Lung (tissue), 12 donors: Measurements from ENCODE around the gene TAGAP. TPM values are rescaled to one million over a fixed set of nuclear protein-coding genes. Genes with fewer than 3 reads are reported as not detected.

Experiments used
- ATAC-seq: fragments of 200-7000 bp; cut with Tn5 transposase; one replicate; pipeline ENCODE4 v1.9.1; 2020; ENCODE audit warnings: moderate number of reproducible peaks; ENCODE audit not compliant: insufficient read depth, low FRiP score
- DNase-seq, 3 donors: peaks; one replicate each; pipeline ENCODE4 v3.0.0-alpha.2; 2013 to 2017
- H3K27ac ChIP-seq, 2 donors: one replicate each; pipeline ENCODE4 v1.5.1; 2013; ENCODE audit warnings: mild to moderate bottlenecking in 2 of 2, moderate library complexity in 2 of 2, control low read depth in 1 of 2, inconsistent platforms in 1 of 2, low read depth in 1 of 2, low read length in 1 of 2
- H3K27me3 ChIP-seq, 3 donors: one replicate each; pipeline ENCODE4 v1.5.1; 2013; ENCODE audit warnings: low read length in 2 of 3; ENCODE audit not compliant: control insufficient read depth in 3 of 3, insufficient read depth in 3 of 3
- H3K36me3 ChIP-seq, 4 donors: one replicate each; pipeline ENCODE4 v1.5.1; 2013; ENCODE audit warnings: low read length in 4 of 4, mild to moderate bottlenecking in 1 of 4, moderate library complexity in 1 of 4; ENCODE audit not compliant: control insufficient read depth in 4 of 4, insufficient read depth in 4 of 4
- H3K4me1 ChIP-seq, 5 donors: one replicate each; pipeline ENCODE4 v1.5.1; 2013; ENCODE audit warnings: low read length in 5 of 5, mild to moderate bottlenecking in 2 of 5, moderate library complexity in 1 of 5; ENCODE audit not compliant: control insufficient read depth in 5 of 5, insufficient read depth in 5 of 5
- H3K4me3 ChIP-seq: one replicate; pipeline ENCODE4 v1.5.1; 2013; ENCODE audit warnings: mild to moderate bottlenecking, control low read depth, moderate library complexity
- H3K9ac ChIP-seq, 2 donors: one replicate each; pipeline ENCODE4 v1.5.1; 2013; ENCODE audit warnings: low read length in 2 of 2, control low read depth in 1 of 2; ENCODE audit not compliant: insufficient read depth in 1 of 2
- H3K9me3 ChIP-seq, 4 donors: one replicate each; pipeline ENCODE4 v1.5.1; 2013; ENCODE audit warnings: low read length in 3 of 4, mild to moderate bottlenecking in 1 of 4, moderate library complexity in 1 of 4; ENCODE audit not compliant: control insufficient read depth in 4 of 4, insufficient read depth in 3 of 4
- CTCF ChIP-seq: IDR thresholded peaks from 2 replicates; pipeline ENCODE4 v1.5.1; 2012; ENCODE audit warnings: mild to moderate bottlenecking; ENCODE audit errors: control extremely low read depth, extremely low read depth
- WGBS, 2 donors: extraction: QIAGEN DNeasy Blood & Tissue Kit; methylation state at CpG; one replicate each; pipeline ENCODE4 v1.1.7; 2013; 5-methylcytosine and 5-hydroxymethylcytosine counted together
- polyA plus RNA-seq, 2 donors: library from polyadenylated mRNA; stranded (reverse); fragments of 200-250 nt; gene quantifications; one replicate each; pipeline ENCODE4 v1.2.1, GENCODE V29; 2013
- total RNA-seq, 2 donors: library from RNA; depleted of rRNA in 1 of 2; stranded (reverse); fragments of >200 nt in 1 of 2; gene quantifications; one replicate each; pipeline ENCODE4 v1.2.1, GENCODE V29; 2014 to 2021
- donor health status: control.
- donor health status: control.
- donor health status: Bipolar disorder and iron deficiency.
- donor health status: healthy.
- donor health status: DM: yes; HTN: yes; CAD: no.

The TAGAP gene
- total and polyA plus RNA-seq, 4 donors, result 1.7 to 11.2 (median 8.4) TPM

GRCh38 chr6:159067334-159067733 is 22.5 kb upstream of the TAGAP start:
- H3K27ac ChIP-seq, result no peak overlapping the region
- H3K36me3 ChIP-seq, result no peaks in the 10 kb centered on the region
- no peak for TF ChIP-seq CTCF
- ATAC-seq (no peak), DNase-seq (no peak)
- no peak overlapping the region for H3K9ac ChIP-seq
- H3K27me3 ChIP-seq, result peaks cover 0 to 5% (median 0%) of the 10 kb centered on the region in 3 donors
- WGBS, 2 donors, result 55 to 82% methylated on average over 12 of the region's 12 CpGs
- H3K9me3 ChIP-seq, result no peaks in the 10 kb centered on the region
- H3K4me3 ChIP-seq, result no peak overlapping the region
- H3K4me1 ChIP-seq, result peaks cover 0 to 2% (median 0%) of the 10 kb centered on the region in 5 donors

DNA sequence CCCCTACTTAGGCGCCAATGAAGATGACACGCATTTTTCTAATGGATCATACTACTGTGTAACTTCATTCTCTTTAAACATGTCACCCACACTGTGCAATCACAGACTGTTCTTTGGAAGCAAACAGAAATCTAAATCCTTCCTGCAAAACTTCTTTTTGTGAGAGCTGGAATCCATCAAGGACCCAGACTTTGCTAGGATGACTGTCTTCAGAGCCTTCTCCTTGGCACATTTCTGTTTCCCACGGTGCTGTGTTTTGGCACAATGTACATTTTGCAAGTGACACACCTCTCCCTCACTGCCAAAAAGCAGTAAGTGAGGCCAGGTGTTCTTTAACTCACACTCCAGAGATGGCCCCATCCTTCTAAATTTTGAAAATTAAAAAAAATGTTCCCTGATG is 21.7 kb upstream of the TAGAP start:
- Histone ChIP-seq H3K27ac (no peak overlapping the region), H3K36me3 (no peaks in the 10 kb centered on the region), H3K27me3 (peaks cover 0 to 5% (median 0%) of the 10 kb centered on the region in 3 donors), H3K9ac (no peak overlapping the region), H3K4me1 (peaks cover 0 to 2% (median 0%) of the 10 kb centered on the region in 5 donors), H3K4me3 (no peak overlapping the region), H3K9me3 (no peaks in the 10 kb centered on the region)
- no peak for ATAC-seq
- no peak for TF ChIP-seq CTCF
- DNase-seq, result no peak
- 70 to 85% methylated on average over 3 of the region's 3 CpGs for WGBS, 2 donors

DNA sequence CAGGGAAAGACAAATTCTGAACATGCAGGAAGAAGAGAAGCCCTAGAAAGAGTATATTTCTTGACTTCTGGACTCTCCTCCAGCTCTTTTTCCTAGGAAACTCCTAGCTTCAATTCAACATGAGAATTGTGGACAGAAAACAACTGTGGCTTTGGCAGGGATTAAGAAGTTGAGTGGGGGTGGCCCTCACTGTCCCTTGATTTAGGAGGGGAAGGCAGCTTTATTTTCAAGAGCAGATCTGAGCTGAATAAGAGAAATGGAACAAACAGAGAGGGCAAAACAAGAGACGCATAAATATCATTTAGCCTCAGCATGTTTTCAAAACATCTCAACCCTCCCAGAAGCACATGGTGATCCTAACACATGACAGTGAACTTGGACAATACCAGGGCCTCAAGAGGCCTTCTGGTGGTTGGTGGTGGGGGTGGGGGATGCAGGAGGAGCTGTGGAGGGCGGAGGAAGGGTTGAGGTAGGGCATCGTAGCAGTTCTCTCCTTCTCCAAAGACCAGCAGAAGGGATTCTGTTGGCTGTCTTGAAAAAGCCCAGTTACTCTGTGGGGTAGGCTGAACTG is 21.1 kb upstream of the TAGAP start:
- H3K27me3 ChIP-seq, result peaks cover 0 to 5% (median 0%) of the 10 kb centered on the region in 3 donors
- H3K9me3 ChIP-seq, result no peaks in the 10 kb centered on the region
- H3K4me1 ChIP-seq, result peaks cover 0 to 2% (median 0%) of the 10 kb centered on the region in 5 donors
- ATAC-seq (no peak), DNase-seq (no peak)
- H3K36me3 ChIP-seq, result no peaks in the 10 kb centered on the region
- TF ChIP-seq CTCF, result no peak
- H3K9ac ChIP-seq, result no peak overlapping the region
- no peak overlapping the region for H3K27ac ChIP-seq
- no peak overlapping the region for H3K4me3 ChIP-seq
- 89 to 95% methylated on average over 3 of the region's 3 CpGs for WGBS, 2 donors

GRCh38 chr6:159065091-159065490 is 20.3 kb upstream of the TAGAP start:
- peaks cover 0 to 2% (median 0%) of the 10 kb centered on the region in 5 donors for H3K4me1 ChIP-seq
- no peak overlapping the region for H3K4me3 ChIP-seq
- no peaks in the 10 kb centered on the region for H3K36me3 ChIP-seq
- H3K27ac ChIP-seq, result no peak overlapping the region
- peaks cover 0 to 5% (median 0%) of the 10 kb centered on the region in 3 donors for H3K27me3 ChIP-seq
- H3K9ac ChIP-seq, result no peak overlapping the region
- ATAC-seq (no peak), DNase-seq (no peak)
- TF ChIP-seq CTCF, result no peak
- H3K9me3 ChIP-seq, result no peaks in the 10 kb centered on the region
- 88 to 98% methylated on average over 6 of the region's 6 CpGs for WGBS, 2 donors
